SKM-1 (cell line): ENCODE data around the gene TMEM255A.

Source experiments
- DNase-seq: peaks from one replicate; lab custom pipeline; 2025; ENCODE audit not compliant: unreplicated experiment; lab: John Stamatoyannopoulos, UW

The TMEM255A gene

GRCh38 chrX:120269373-120270035 is 41.8 kb downstream of the TMEM255A start:
- DNase-seq, result no peak

- DNase-seq, result no peak
Measured at GRCh38 chrX:120264341-120264740, 46.9 kb downstream of the TMEM255A start.

- no peak for DNase-seq
Measured at GRCh38 chrX:120262859-120263708, 48.2 kb downstream of the TMEM255A start.

GRCh38 chrX:120260369-120260768 is 50.9 kb downstream of the TMEM255A start:
- DNase-seq, result no peak

GRCh38 chrX:120253784-120254183 is 57.5 kb downstream of the TMEM255A start:
- DNase-seq, result no peak

GRCh38 chrX:120251471-120252011 is 59.7 kb downstream of the TMEM255A start:
- DNase-seq, result no peak

- peak; percentile 81 for DNase-seq
Measured at GRCh38 chrX:120250522-120251271, 60.6 kb downstream of the TMEM255A start, which contains the start of gene ZBTB33. Gene ZBTB33, plus strand, starts transcription at chrX:120250812. Its CDS starts 2,604 bp downstream, at chrX:120253416.

- peak; percentile 18 for DNase-seq
Measured at GRCh38 chrX:120244735-120245498, 66.3 kb downstream of the TMEM255A start.

- no peak for DNase-seq
Measured at GRCh38 chrX:120244395-120244734, 66.9 kb downstream of the TMEM255A start.

- no peak for DNase-seq
Measured at GRCh38 chrX:120242813-120243212, 68.4 kb downstream of the TMEM255A start.

- DNase-seq, result no peak
Measured at GRCh38 chrX:120238933-120239332, 72.3 kb downstream of the TMEM255A start.

GRCh38 chrX:120236687-120237479 is 74.4 kb downstream of the TMEM255A start:
- no peak for DNase-seq

- DNase-seq, result no peak
Measured at GRCh38 chrX:120235284-120235683, 76.0 kb downstream of the TMEM255A start.

- DNase-seq, result no peak
Measured at GRCh38 chrX:120228187-120228908, 82.9 kb downstream of the TMEM255A start.

GRCh38 chrX:120224388-120224787 is 86.9 kb downstream of the TMEM255A start:
- DNase-seq, result no peak

GRCh38 chrX:120223374-120223773 is 87.9 kb downstream of the TMEM255A start:
- DNase-seq, result no peak

GRCh38 chrX:120213438-120214265 is 97.6 kb downstream of the TMEM255A start:
- DNase-seq, result peak; percentile 3
